ENCODE measurements around the gene ANKRD63. TPM values are rescaled to one million over a fixed set of nuclear protein-coding genes. Genes with fewer than 3 reads are reported as not detected.

ANKRD63 gene
- total RNA-seq, 2 donors from 2014 or later = not detected

- Mint-ChIP-seq H3K27me3 (ENCODE audit: insufficient read depth) (peaks cover 43% of the 10 kb centered on the region), H3K36me3 (ENCODE audit: low read depth) (no peaks in the 10 kb centered on the region), H3K4me3 (no peak overlapping the region), H3K9me3 (no peaks in the 10 kb centered on the region), H3K4me1 (peaks cover 8% of the 10 kb centered on the region), H3K27ac (no peak overlapping the region)
- H3K27me3 ChIP-seq (ENCODE audit: control insufficient read depth, insufficient read depth, low read length, poor library complexity, severe bottlenecking) = peaks cover 56% of the 10 kb centered on the region
- H3K4me3 ChIP-seq (ENCODE audit: low read length) = no peak overlapping the region
- H3K27ac ChIP-seq (ENCODE audit: low read depth, low read length) = no peak overlapping the region
- no peaks in the 10 kb centered on the region for H3K4me1 ChIP-seq (ENCODE audit: control insufficient read depth, insufficient read depth, low read length)
- no peak overlapping the region for H3K9ac ChIP-seq (ENCODE audit: extremely low read depth, low read length, poor library complexity, severe bottlenecking)
- no peak for DNase-seq
- no peaks in the 10 kb centered on the region for H3K9me3 ChIP-seq (ENCODE audit: control insufficient read depth, low read length)
- 95 to 96% methylated on average over 4 of the region's 4 CpGs for WGBS, 2 experiments (ENCODE audit: insufficient coverage in 1 of 2, insufficient read length in 1 of 2)
- TF ChIP-seq, protein P1, sequence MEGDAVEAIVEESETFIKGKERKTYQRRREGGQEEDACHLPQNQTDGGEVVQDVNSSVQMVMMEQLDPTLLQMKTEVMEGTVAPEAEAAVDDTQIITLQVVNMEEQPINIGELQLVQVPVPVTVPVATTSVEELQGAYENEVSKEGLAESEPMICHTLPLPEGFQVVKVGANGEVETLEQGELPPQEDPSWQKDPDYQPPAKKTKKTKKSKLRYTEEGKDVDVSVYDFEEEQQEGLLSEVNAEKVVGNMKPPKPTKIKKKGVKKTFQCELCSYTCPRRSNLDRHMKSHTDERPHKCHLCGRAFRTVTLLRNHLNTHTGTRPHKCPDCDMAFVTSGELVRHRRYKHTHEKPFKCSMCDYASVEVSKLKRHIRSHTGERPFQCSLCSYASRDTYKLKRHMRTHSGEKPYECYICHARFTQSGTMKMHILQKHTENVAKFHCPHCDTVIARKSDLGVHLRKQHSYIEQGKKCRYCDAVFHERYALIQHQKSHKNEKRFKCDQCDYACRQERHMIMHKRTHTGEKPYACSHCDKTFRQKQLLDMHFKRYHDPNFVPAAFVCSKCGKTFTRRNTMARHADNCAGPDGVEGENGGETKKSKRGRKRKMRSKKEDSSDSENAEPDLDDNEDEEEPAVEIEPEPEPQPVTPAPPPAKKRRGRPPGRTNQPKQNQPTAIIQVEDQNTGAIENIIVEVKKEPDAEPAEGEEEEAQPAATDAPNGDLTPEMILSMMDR (conservative IDR thresholded peaks at IDR 0.05) = no peak
- no peaks in the 10 kb centered on the region for H3K36me3 ChIP-seq (ENCODE audit: control insufficient read depth, insufficient read depth, low read length)
Observed at GRCh38 chr15:40255033-40255432, 27.8 kb downstream of the ANKRD63 start.

GRCh38 chr15:40254452-40254851 is 28.4 kb downstream of the ANKRD63 start:
- Mint-ChIP-seq H3K36me3 (ENCODE audit: low read depth) (no peaks in the 10 kb centered on the region), H3K27ac (no peak overlapping the region), H3K4me1 (peaks cover 8% of the 10 kb centered on the region), H3K9me3 (no peaks in the 10 kb centered on the region), H3K27me3 (ENCODE audit: insufficient read depth) (peaks cover 45% of the 10 kb centered on the region), H3K4me3 (no peak overlapping the region)
- 95 to 97% methylated on average over 3 of the region's 3 CpGs for WGBS, 2 experiments (ENCODE audit: insufficient coverage in 1 of 2, insufficient read length in 1 of 2)
- H3K4me1 ChIP-seq (ENCODE audit: control insufficient read depth, insufficient read depth, low read length) = no peaks in the 10 kb centered on the region
- H3K27me3 ChIP-seq (ENCODE audit: control insufficient read depth, insufficient read depth, low read length, poor library complexity, severe bottlenecking) = peaks cover 62% of the 10 kb centered on the region
- no peaks in the 10 kb centered on the region for H3K36me3 ChIP-seq (ENCODE audit: control insufficient read depth, insufficient read depth, low read length)
- TF ChIP-seq, protein P1 (conservative IDR thresholded peaks at IDR 0.05) = peak; percentile 32
- no peaks in the 10 kb centered on the region for H3K9me3 ChIP-seq (ENCODE audit: control insufficient read depth, low read length)
- H3K27ac ChIP-seq (ENCODE audit: low read depth, low read length) = no peak overlapping the region
- H3K4me3 ChIP-seq (ENCODE audit: low read length) = no peak overlapping the region
- DNase-seq = no peak
- H3K9ac ChIP-seq (ENCODE audit: extremely low read depth, low read length, poor library complexity, severe bottlenecking) = no peak overlapping the region

DNA sequence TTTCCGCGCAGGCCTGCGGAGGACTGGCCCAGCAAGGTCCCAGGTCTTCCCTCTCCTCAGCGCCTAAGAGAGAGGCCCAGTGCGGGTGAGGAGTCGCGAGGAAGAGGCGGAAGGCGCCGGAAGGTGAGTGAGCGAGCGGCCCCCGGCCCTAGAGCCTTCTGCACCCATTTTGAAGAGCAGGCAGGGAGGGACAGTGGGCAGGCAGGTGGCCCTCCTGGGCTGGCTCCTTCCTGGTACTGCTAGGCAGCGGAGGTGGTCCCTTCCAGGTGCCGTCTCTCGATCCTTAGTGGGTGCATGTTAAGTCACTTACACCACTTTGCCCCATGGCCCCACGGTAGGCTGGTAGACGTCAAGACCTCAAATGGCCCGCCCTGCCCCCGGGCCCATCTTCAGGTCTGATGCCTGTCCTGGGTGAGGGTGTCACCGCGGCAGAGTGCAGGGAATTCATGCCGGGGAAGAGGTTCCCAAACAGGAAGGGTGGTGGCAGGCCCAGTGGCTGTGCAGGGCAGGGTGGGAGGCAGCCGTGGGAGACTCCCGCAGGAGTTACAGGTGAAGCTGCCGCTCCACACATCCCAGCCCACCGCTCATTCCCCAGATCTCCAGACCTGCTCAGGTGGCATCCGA is 29.6 kb downstream of the ANKRD63 start:
- Mint-ChIP-seq H3K4me1 (peaks cover 8% of the 10 kb centered on the region), H3K4me3 (peak overlapping the region; percentile 64), H3K27me3 (ENCODE audit: insufficient read depth) (peaks cover 45% of the 10 kb centered on the region), H3K36me3 (ENCODE audit: low read depth) (no peaks in the 10 kb centered on the region), H3K27ac (no peak overlapping the region), H3K9me3 (no peaks in the 10 kb centered on the region)
- Histone ChIP-seq H3K4me1 (ENCODE audit: control insufficient read depth, insufficient read depth, low read length) (no peaks in the 10 kb centered on the region), H3K27ac (ENCODE audit: low read depth, low read length) (no peak overlapping the region), H3K4me3 (ENCODE audit: low read length) (peak overlapping the region; percentile 74), H3K9me3 (ENCODE audit: control insufficient read depth, low read length) (no peaks in the 10 kb centered on the region), H3K9ac (ENCODE audit: extremely low read depth, low read length, poor library complexity, severe bottlenecking) (no peak overlapping the region), H3K36me3 (ENCODE audit: control insufficient read depth, insufficient read depth, low read length) (no peaks in the 10 kb centered on the region), H3K27me3 (ENCODE audit: control insufficient read depth, insufficient read depth, low read length, poor library complexity, severe bottlenecking) (peaks cover 67% of the 10 kb centered on the region)
- DNase-seq = no peak
- TF ChIP-seq, protein P1 (conservative IDR thresholded peaks at IDR 0.05) = no peak
- 72 to 73% methylated on average over 13 to 28 of the region's 28 CpGs for WGBS, 2 experiments (ENCODE audit: insufficient coverage in 1 of 2, insufficient read length in 1 of 2)
